Measurements from ENCODE around the gene SLC26A11. TPM values are rescaled to one million over a fixed set of nuclear protein-coding genes. Genes with fewer than 3 reads are reported as not detected.

The SLC26A11 gene
- total and polyA plus RNA-seq, 2 experiments from 2014 or later: 11.4 to 13.9 TPM

DNA sequence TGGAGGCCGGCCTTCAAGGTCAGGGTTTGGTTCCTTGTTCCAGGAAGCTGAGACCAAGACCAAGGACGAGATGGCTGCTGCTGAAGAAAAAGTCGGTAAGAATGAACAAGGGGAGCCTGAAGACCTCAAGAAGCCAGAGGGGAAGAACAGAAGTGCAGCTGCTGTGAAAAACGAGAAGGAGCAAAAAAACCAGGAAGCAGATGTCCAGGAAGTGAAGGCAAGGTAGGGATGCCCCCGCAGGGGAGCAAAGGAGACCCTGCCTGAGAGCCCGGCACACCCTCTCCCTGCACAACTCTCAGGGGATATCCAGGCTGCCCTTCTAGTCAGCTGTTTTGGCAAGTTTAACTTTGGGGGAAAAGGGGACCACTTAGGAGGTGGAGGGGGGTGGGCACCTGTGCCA, 69.4 kb downstream of the SLC26A11 start:
- Histone ChIP-seq H3K9ac (no peak overlapping the region), H3K4me1 (ENCODE audit: insufficient read depth) (no peaks in the 10 kb centered on the region), H4K20me1 (ENCODE audit: insufficient read depth) (no peaks in the 10 kb centered on the region), H3K4me3 (no peak overlapping the region), H3K4me2 (ENCODE audit: unreplicated experiment) (no peak overlapping the region), H3K36me3 (ENCODE audit: low read depth) (peaks cover 13% of the 10 kb centered on the region; the same call in 1 of the 2 replicates), H3K79me2 (ENCODE audit: insufficient read depth) (no peaks in the 10 kb centered on the region), H3K9me2 (ENCODE audit: insufficient read depth) (no peaks in the 10 kb centered on the region), H3K27ac (no peak overlapping the region), H2AFZ (no peak overlapping the region), H3K9me3 (ENCODE audit: low read depth) (no peaks in the 10 kb centered on the region), H3F3A (ENCODE audit: insufficient read depth) (no peaks in the 10 kb centered on the region), H3K27me3 (replicated peaks; ENCODE audit: insufficient read depth) (no peaks in the 10 kb centered on the region)
- TF ChIP-seq EZH2phosphoT487 (IDR thresholded peaks at IDR 0.05; ENCODE audit: insufficient read depth, low read depth) (no peak), EZH2 (IDR thresholded peaks at IDR 0.05; ENCODE audit: insufficient read depth, poor library complexity, severe bottlenecking) (no peak)
- 66 to 67% methylated on average over 6 of the region's 6 CpGs for WGBS, 2 experiments (ENCODE audit: low coverage in 1 of 2, low lambda C conversion rate in 2 of 2, missing lambda C conversion rate in 2 of 2)
- no peak for DNase-seq
- in situ Hi-C loops (cut with MboI): no loop called here

DNA sequence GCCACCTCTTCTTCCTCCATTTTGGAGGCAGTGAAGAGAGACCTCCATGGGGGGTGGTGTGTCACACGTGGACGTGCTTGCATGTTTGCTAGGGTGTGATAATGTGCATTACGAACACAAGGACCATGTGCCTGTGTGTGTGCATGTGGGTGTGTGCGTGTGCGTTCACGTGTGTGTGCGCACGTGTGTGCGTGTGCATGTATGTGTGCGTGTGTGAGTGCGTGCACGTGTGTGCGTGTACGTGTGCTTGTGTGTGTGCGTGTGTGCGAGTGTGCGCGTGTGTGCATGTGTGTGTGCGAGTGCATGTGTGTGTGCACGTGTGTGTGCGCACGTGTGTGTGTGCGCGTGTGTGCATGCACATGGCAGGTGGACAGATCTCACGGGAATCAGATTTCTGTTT, 69.9 kb downstream of the SLC26A11 start:
- DNase-seq: no peak
- Histone ChIP-seq H3F3A (ENCODE audit: insufficient read depth) (no peaks in the 10 kb centered on the region), H3K4me3 (no peak overlapping the region), H4K20me1 (ENCODE audit: insufficient read depth) (no peaks in the 10 kb centered on the region), H3K9me3 (ENCODE audit: low read depth) (no peaks in the 10 kb centered on the region), H3K36me3 (ENCODE audit: low read depth) (peaks cover 14% of the 10 kb centered on the region; the same call in 1 of the 2 replicates), H3K4me2 (ENCODE audit: unreplicated experiment) (no peak overlapping the region), H3K4me1 (ENCODE audit: insufficient read depth) (no peaks in the 10 kb centered on the region), H3K9me2 (ENCODE audit: insufficient read depth) (no peaks in the 10 kb centered on the region), H2AFZ (no peak overlapping the region), H3K27ac (no peak overlapping the region), H3K27me3 (replicated peaks; ENCODE audit: insufficient read depth) (no peaks in the 10 kb centered on the region), H3K79me2 (ENCODE audit: insufficient read depth) (no peaks in the 10 kb centered on the region), H3K9ac (no peak overlapping the region)
- in situ Hi-C loops (cut with MboI): no loop called here
- no peak for TF ChIP-seq EZH2 (IDR thresholded peaks at IDR 0.05; ENCODE audit: insufficient read depth, poor library complexity, severe bottlenecking)
- no peak for TF ChIP-seq EZH2phosphoT487 (IDR thresholded peaks at IDR 0.05; ENCODE audit: insufficient read depth, low read depth)
- 83 to 85% methylated on average over 16 to 25 of the region's 25 CpGs for WGBS, 2 experiments (ENCODE audit: low coverage in 1 of 2, low lambda C conversion rate in 2 of 2, missing lambda C conversion rate in 2 of 2)

- Histone ChIP-seq H3K4me1 (ENCODE audit: insufficient read depth) (no peaks in the 10 kb centered on the region), H3K27me3 (replicated peaks; ENCODE audit: insufficient read depth) (no peaks in the 10 kb centered on the region), H3K9ac (no peak overlapping the region), H3K27ac (no peak overlapping the region), H3K36me3 (ENCODE audit: low read depth) (peaks cover 19% of the 10 kb centered on the region; the same call in 1 of the 2 replicates), H4K20me1 (ENCODE audit: insufficient read depth) (no peaks in the 10 kb centered on the region), H3F3A (ENCODE audit: insufficient read depth) (no peaks in the 10 kb centered on the region), H3K4me3 (no peak overlapping the region), H3K9me3 (ENCODE audit: low read depth) (no peaks in the 10 kb centered on the region), H3K79me2 (ENCODE audit: insufficient read depth) (no peaks in the 10 kb centered on the region), H3K4me2 (ENCODE audit: unreplicated experiment) (no peak overlapping the region), H2AFZ (no peak overlapping the region), H3K9me2 (ENCODE audit: insufficient read depth) (no peaks in the 10 kb centered on the region)
- TF ChIP-seq EZH2phosphoT487 (IDR thresholded peaks at IDR 0.05; ENCODE audit: insufficient read depth, low read depth) (no peak), EZH2 (IDR thresholded peaks at IDR 0.05; ENCODE audit: insufficient read depth, poor library complexity, severe bottlenecking) (no peak)
- 91 to 96% methylated on average over 6 of the region's 6 CpGs for WGBS, 2 experiments (ENCODE audit: low coverage in 1 of 2, low lambda C conversion rate in 2 of 2, missing lambda C conversion rate in 2 of 2)
- in situ Hi-C loops (cut with MboI): no loop called here
- no peak for DNase-seq
Measured at GRCh38 chr17:80291260-80291659, 71.0 kb downstream of the SLC26A11 start.

GRCh38 chr17:80291691-80292487, 71.7 kb downstream of the SLC26A11 start:
- Histone ChIP-seq H3K9me3 (ENCODE audit: low read depth) (no peaks in the 10 kb centered on the region), H3K9ac (no peak overlapping the region), H3F3A (ENCODE audit: insufficient read depth) (no peaks in the 10 kb centered on the region), H2AFZ (no peak overlapping the region), H3K36me3 (ENCODE audit: low read depth) (peaks cover 25% of the 10 kb centered on the region; the same call in 1 of the 2 replicates), H3K79me2 (ENCODE audit: insufficient read depth) (no peaks in the 10 kb centered on the region), H3K4me2 (ENCODE audit: unreplicated experiment) (no peak overlapping the region), H3K4me3 (no peak overlapping the region), H3K9me2 (ENCODE audit: insufficient read depth) (no peaks in the 10 kb centered on the region), H4K20me1 (ENCODE audit: insufficient read depth) (no peaks in the 10 kb centered on the region), H3K4me1 (ENCODE audit: insufficient read depth) (no peaks in the 10 kb centered on the region), H3K27ac (no peak overlapping the region), H3K27me3 (replicated peaks; ENCODE audit: insufficient read depth) (no peaks in the 10 kb centered on the region)
- no peak for DNase-seq
- no peak for TF ChIP-seq EZH2phosphoT487 (IDR thresholded peaks at IDR 0.05; ENCODE audit: insufficient read depth, low read depth)
- 93 to 94% methylated on average over 20 of the region's 20 CpGs for WGBS, 2 experiments (ENCODE audit: low coverage in 1 of 2, low lambda C conversion rate in 2 of 2, missing lambda C conversion rate in 2 of 2)
- in situ Hi-C loops (cut with MboI): no loop called here
